A673 (cell line): Measurements from ENCODE around the gene TLCD4.
"Not testable (repeated sequence)": the region's sequence is repeated elsewhere in the genome, so short reads cannot be mapped to it uniquely, and the experiment has no call there.

Experiments
- CTCF ChIP-seq: fragments of 300-800, 200-600 bp; sonication (generic); conservative IDR thresholded peaks from 2 replicates; pipeline ENCODE4 v1.5.1; 2017; ENCODE audit warnings: low read depth, mild to moderate bottlenecking, antibody characterized with exemption, low read length, moderate library complexity, mixed read lengths
- EZH2 ChIP-seq: fragments of 200-600 bp; sonication (generic); IDR thresholded peaks from 2 replicates; pipeline ENCODE4 v1.6.1; 2017; ENCODE audit warnings: borderline replicate concordance, low read depth, mild to moderate bottlenecking, mixed read lengths, antibody characterized with exemption, low read length; ENCODE audit not compliant: poor library complexity, severe bottlenecking

- TF ChIP-seq CTCF, EZH2: not testable (repeated sequence)
These were observed 48.4 kb downstream of the TLCD4 start for GRCh38 chr1:95165569-95165968.
